ENCODE measurements around the gene CLDN6. TPM values are rescaled to one million over a fixed set of nuclear protein-coding genes. Genes with fewer than 3 reads are reported as not detected.

The CLDN6 gene
- total and polyA plus RNA-seq, 9 of the 15 experiments (the other 6 are each of a cell fraction or from before 2014, with no cell fraction given) = 0.22 to 0.75 (median 0.38) TPM; not detected in 3

GRCh38 chr16:3003582-3004270 lies 14.3 kb downstream of the CLDN6 start (continued):
- TF ChIP-seq STAT6 (CRISPR knock-in tag; IDR thresholded peaks at IDR 0.05) (no peak), TCF15 (CRISPR knock-in tag; IDR thresholded peaks at IDR 0.05) (no peak), ARHGAP35 (IDR thresholded peaks at IDR 0.05; ENCODE audit: partially characterized antibody) (no peak), ELK3 (CRISPR knock-in tag; IDR thresholded peaks at IDR 0.05) (no peak), SOX6 (IDR thresholded peaks at IDR 0.05) (peak; percentile 28; the same call in 1 of the 2 replicates), KDM5B (IDR thresholded peaks at IDR 0.05; ENCODE audit: insufficient replicate concordance, low read depth, low read length) (no peak), HOMEZ (CRISPR knock-in tag; IDR thresholded peaks at IDR 0.05) (no peak), ZNF311 (CRISPR knock-in tag; IDR thresholded peaks at IDR 0.05) (no peak), FUS (optimal IDR thresholded peaks at IDR 0.05; ENCODE audit: low read depth, low read length) (no peak), JUN (IDR thresholded peaks at IDR 0.05; ENCODE audit: borderline replicate concordance, low read depth, low read length) (no peak), JUN (CRISPR knock-in tag; IDR thresholded peaks at IDR 0.05; ENCODE audit: borderline replicate concordance) (no peak), E2F1 (CRISPR knock-in tag; IDR thresholded peaks at IDR 0.05) (peak; percentile 78), ZFP91 (CRISPR knock-in tag; IDR thresholded peaks at IDR 0.05) (no peak), ZNF174 (CRISPR knock-in tag; IDR thresholded peaks at IDR 0.05) (no peak), HDAC2 (IDR thresholded peaks at IDR 0.05) (no peak), ZNF143 (CRISPR knock-in tag; IDR thresholded peaks at IDR 0.05) (no peak), CREB3 (tag; conservative IDR thresholded peaks at IDR 0.05; ENCODE audit: low read depth) (no peak), ZNF354B (CRISPR knock-in tag; IDR thresholded peaks at IDR 0.05) (no peak)

All from K562 (cell line).